NCI-H187 (cell line): ENCODE results near the gene AMPD1.

Experiments
- DNase-seq, 2 experiments: peaks; one replicate each; lab custom pipeline; 2025; lab: John Stamatoyannopoulos, UW

AMPD1 gene

DNA sequence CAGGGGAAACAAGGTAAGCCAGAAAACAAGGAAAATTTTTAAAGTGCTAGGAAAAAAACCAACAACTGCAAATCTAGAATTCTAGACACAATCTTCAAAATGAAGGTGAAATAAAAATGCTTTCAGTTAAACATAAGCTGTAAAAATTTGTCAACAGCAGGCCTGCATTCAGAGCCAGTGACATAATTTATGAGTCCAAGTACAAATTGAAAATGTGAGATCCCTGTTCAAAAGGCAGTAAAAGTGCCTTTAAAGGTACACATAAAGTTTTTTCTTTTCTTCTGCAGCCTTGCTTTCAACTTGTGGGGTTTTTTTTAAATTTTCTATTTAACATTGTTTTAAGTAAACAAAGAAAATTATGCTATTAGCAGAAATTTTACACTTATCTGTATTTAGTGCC is 62.9 kb downstream of the AMPD1 start:
- DNase-seq: no peak

DNA sequence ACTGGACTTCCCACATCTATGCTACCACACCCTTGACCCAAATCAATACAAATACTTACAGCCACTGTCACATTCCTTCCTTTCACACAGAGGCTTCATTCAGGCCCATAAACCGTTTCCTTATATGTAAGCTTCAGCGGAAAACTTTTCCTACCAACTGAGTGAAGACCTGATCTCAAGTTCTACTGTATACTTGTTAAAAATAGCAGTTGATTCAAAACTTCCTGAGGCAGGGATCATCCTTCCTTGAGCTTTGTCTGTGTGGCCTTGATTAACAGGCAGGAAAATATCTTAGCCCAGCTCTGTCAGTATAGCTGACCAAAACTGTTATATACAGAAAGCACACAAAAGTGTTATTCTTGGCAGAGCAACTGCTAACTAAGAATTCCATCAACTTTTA is 68.2 kb downstream of the AMPD1 start:
- no peak for DNase-seq

DNA sequence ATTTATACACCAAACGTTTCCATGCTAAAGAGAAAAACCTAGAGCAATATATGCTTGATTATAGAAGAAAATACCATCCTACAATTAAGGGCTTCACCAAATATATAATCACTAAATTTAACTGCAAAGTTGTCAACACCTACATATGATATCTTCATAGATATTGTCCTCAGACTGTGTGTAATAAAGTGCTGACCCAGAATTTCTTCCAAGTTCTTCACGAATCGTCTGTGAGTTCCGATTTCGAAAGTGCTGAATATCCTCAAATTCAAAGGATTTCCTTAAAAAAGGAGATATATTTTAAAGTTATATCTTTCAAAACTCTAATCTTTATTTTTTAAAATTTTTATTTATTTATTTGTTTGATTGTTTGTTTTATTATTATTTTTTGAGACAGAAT is 72.0 kb downstream of the AMPD1 start:
- no peak for DNase-seq
